Esophagus muscularis mucosa (tissue), 4 donors: ENCODE data around the gene L3MBTL4.

Experiments used
- CTCF ChIP-seq, 3 experiments: fragments of 200-600 bp in 2 of 3; fragments of 450-650 bp in 1 of 3; sonication (generic) in 2 of 3; IDR thresholded peaks; one replicate each; pipeline ENCODE4 v1.5.1; 2017 to 2019; ENCODE audit warnings: antibody characterized with exemption in 3 of 3, mild to moderate bottlenecking in 2 of 3, moderate library complexity in 1 of 3
- EP300 ChIP-seq: sonication (generic); formaldehyde crosslinking; IDR thresholded peaks from one replicate; pipeline ENCODE4 v1.6.1; 2017; ENCODE audit warnings: antibody characterized with exemption
- POLR2A ChIP-seq: fragments of 450-650 bp; IDR thresholded peaks from one replicate; pipeline ENCODE4 v1.6.1; 2017; ENCODE audit warnings: antibody characterized with exemption, moderate library complexity, mild to moderate bottlenecking, low read depth
- POLR2AphosphoS5 ChIP-seq, 2 donors: sonication (generic); formaldehyde crosslinking; IDR thresholded peaks; one replicate each; pipeline ENCODE4 v1.6.1; 2017; ENCODE audit warnings: antibody characterized with exemption in 2 of 2

DNA sequence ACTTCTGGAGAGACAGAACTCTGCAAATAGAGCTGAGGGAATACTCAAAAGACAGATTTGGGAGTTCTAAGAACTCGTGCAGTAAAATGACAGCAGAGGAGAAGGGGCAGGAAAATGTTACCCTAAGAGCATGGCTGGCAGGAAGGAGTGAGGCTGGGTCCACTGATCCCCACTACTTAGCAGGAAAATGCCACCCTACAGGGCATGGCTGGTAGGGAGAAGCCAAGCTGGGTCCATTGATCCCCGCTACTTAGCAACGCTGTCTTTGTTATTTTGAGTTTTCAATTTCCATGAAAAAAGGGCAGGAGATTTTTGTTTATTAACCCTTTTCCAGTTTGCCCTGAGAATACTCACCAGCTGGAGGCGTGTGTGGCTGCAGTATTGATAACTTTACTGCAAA is 419.1 kb downstream of the L3MBTL4 start:
- TF ChIP-seq CTCF (IDR thresholded peaks at IDR 0.05) (no peak), POLR2A (no peak), EP300 (no peak), POLR2AphosphoS5 (IDR thresholded peaks at IDR 0.05) (no peak)
